Measurements from ENCODE around the gene CLIP2.

- no peak for TF ChIP-seq ZNF384 (IDR thresholded peaks at IDR 0.05)
- TF ChIP-seq SUZ12 (IDR thresholded peaks at IDR 0.05) = no peak
- TF ChIP-seq CTBP1 (IDR thresholded peaks at IDR 0.05; ENCODE audit: borderline replicate concordance) = no peak
- no peak for TF ChIP-seq NFRKB (IDR thresholded peaks at IDR 0.05)
- no peak for TF ChIP-seq FOXA1 (IDR thresholded peaks at IDR 0.05)
Observed at GRCh38 chr7:74302745-74303221, 13.6 kb downstream of the CLIP2 start.

All from HEK293T (cell line).